Parathyroid adenoma (tissue), 2 donors: ENCODE results near the gene JPH3.
"Not testable (repeated sequence)": the region's sequence is repeated elsewhere in the genome, so short reads cannot be mapped to it uniquely, and the experiment has no call there.

Experiments used
- H2AFZ ChIP-seq: fragments of 300-600 bp; sonication (generic); one replicate; pipeline ENCODE4 v1.7.0; 2017; ENCODE audit warnings: antibody characterized with exemption, mild to moderate bottlenecking
- H3K27ac ChIP-seq: fragments of 300-600 bp; sonication (generic); one replicate; pipeline ENCODE4 v1.7.0; 2017
- H3K27me3 ChIP-seq: fragments of 300-600 bp; sonication (generic); one replicate; pipeline ENCODE4 v1.7.0; 2017; ENCODE audit warnings: low read length; ENCODE audit not compliant: control insufficient read depth, insufficient read depth
- H3K36me3 ChIP-seq: fragments of 300-600 bp; sonication (generic); one replicate; pipeline ENCODE4 v1.7.0; 2017; ENCODE audit warnings: low read length; ENCODE audit not compliant: control insufficient read depth, insufficient read depth
- H3K4me1 ChIP-seq: fragments of 300-600 bp; sonication (generic); one replicate; pipeline ENCODE4 v1.7.0; 2017; ENCODE audit warnings: control low read depth
- H3K4me2 ChIP-seq: fragments of 300-600 bp; sonication (generic); one replicate; pipeline ENCODE4 v1.7.0; 2017; ENCODE audit warnings: low read length
- H3K4me3 ChIP-seq: fragments of 300-600 bp; sonication (generic); one replicate; pipeline ENCODE4 v1.7.0; 2017; ENCODE audit warnings: low read depth, low read length
- H3K79me2 ChIP-seq: fragments of 300-600 bp; sonication (generic); one replicate; pipeline ENCODE4 v1.7.0; 2017; ENCODE audit warnings: control low read depth
- H3K9ac ChIP-seq: fragments of 300-600 bp; sonication (generic); one replicate; pipeline ENCODE4 v1.7.0; 2017; ENCODE audit warnings: mild to moderate bottlenecking
- H3K9me3 ChIP-seq: fragments of 300-600 bp; sonication (generic); one replicate; pipeline ENCODE4 v1.7.0; 2017; ENCODE audit warnings: low read length; ENCODE audit not compliant: control insufficient read depth
- TF ChIP-seq, protein P1 (sequence below): fragments of 300-600 bp; sonication (generic); IDR thresholded peaks from one replicate; pipeline ENCODE4 v1.7.0; 2017; ENCODE audit warnings: antibody characterized with exemption, mild to moderate bottlenecking
- donor health status: primary hyperparathyroidism.

Gene JPH3

DNA sequence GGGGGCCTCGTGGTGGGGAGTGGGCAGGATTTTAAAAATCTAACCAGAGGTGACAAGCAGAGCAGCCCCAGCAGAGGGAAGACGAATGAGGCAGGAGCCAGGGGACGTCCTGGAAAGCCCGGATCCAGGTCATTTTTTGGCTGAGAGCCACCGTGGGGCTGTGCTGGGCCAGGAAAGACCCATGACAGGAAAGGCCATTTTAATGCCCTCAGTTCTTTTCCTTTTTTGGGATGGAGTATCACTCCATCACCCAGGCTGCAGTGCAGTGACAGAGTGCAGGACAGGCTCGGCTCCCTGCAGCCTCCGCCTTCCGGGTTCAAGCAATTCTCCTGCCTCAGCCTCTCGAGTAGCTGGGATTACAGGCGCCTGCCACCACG, 30.5 kb upstream of the JPH3 start:
- TF ChIP-seq, protein P1, sequence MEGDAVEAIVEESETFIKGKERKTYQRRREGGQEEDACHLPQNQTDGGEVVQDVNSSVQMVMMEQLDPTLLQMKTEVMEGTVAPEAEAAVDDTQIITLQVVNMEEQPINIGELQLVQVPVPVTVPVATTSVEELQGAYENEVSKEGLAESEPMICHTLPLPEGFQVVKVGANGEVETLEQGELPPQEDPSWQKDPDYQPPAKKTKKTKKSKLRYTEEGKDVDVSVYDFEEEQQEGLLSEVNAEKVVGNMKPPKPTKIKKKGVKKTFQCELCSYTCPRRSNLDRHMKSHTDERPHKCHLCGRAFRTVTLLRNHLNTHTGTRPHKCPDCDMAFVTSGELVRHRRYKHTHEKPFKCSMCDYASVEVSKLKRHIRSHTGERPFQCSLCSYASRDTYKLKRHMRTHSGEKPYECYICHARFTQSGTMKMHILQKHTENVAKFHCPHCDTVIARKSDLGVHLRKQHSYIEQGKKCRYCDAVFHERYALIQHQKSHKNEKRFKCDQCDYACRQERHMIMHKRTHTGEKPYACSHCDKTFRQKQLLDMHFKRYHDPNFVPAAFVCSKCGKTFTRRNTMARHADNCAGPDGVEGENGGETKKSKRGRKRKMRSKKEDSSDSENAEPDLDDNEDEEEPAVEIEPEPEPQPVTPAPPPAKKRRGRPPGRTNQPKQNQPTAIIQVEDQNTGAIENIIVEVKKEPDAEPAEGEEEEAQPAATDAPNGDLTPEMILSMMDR = no peak
- no peak overlapping the region for H3K4me3 ChIP-seq
- H3K27ac ChIP-seq = no peak overlapping the region

DNA sequence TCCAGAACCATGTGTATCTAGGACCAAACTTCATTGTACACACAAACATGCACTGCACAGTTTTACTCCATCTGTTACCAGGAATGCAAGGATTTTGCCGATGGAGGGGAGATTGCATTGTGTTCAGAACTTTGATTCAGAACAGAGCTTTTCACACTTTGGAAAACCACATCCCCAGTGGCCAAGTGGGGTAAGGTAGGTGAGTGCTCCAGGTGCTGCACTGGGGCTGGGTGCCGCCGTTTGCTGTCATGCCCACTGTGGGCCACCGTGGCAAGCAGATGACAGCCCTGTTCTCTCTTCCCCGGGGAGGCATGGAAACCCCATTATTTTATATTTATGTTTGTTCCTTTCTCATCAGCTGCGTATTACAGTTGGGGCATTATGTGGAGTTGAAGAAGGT, 29.3 kb upstream of the JPH3 start:
- Histone ChIP-seq H2AFZ (no peak overlapping the region), H3K4me1 (no peaks in the 10 kb centered on the region), H3K9ac (no peak overlapping the region), H3K27me3 (no peaks in the 10 kb centered on the region), H3K79me2 (no peaks in the 10 kb centered on the region), H3K4me3 (no peak overlapping the region), H3K27ac (no peak overlapping the region), H3K4me2 (no peak overlapping the region), H3K9me3 (no peaks in the 10 kb centered on the region), H3K36me3 (no peaks in the 10 kb centered on the region)
- TF ChIP-seq, protein P1 = no peak

More for the DNA sequence above, 30.5 kb upstream of the JPH3 start:
- no peak overlapping the region for H3K9ac ChIP-seq
- no peaks in the 10 kb centered on the region for H3K79me2 ChIP-seq
- no peaks in the 10 kb centered on the region for H3K36me3 ChIP-seq
- H3K4me1 ChIP-seq = no peaks in the 10 kb centered on the region
- no peak overlapping the region for H2AFZ ChIP-seq
- H3K4me2 ChIP-seq = no peak overlapping the region
- H3K9me3 ChIP-seq = no peaks in the 10 kb centered on the region
- H3K27me3 ChIP-seq = no peaks in the 10 kb centered on the region

DNA sequence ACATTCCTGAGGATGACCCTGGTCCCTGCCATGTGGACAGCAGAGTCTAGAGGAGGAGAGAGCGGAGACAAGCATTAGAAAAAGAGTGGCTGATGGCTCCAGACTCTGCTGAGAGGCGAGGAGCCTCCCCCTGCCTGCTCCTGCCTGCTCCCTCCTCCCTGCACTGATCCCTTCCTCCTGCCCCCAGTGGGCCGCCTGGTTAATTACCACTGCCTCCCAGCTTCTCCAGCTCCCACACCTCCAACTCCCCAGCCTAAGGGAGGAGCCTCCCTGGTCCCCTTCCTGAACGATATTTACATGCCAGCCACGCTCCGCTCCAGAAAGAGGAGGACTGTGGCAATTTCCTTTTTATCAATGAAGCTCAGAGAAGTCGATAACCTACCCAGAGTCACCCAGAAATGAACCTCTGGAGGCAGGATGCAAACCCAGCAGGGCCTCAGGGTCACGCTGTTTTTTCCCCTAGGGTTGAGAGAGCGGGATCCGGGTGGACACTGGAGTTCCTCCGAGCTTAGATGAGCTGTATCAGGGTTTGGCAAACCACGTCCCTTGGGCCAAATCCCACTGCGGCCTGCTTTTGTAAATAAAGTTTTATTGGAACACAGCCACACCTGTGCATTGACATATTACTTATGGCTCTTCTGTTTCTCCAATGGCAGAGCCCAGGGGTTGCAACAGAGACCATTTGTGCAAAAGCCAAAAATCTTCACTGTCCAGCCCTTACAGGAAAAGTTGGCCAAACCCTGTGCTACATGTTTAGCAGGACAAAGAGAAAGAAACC, 27.1 kb upstream of the JPH3 start:
- H3K27me3 ChIP-seq = no peaks in the 10 kb centered on the region
- H3K4me1 ChIP-seq = no peaks in the 10 kb centered on the region
- H3K9ac ChIP-seq = no peak overlapping the region
- H3K36me3 ChIP-seq = no peaks in the 10 kb centered on the region
- no peak overlapping the region for H2AFZ ChIP-seq
- no peaks in the 10 kb centered on the region for H3K9me3 ChIP-seq
- H3K27ac ChIP-seq = no peak overlapping the region
- no peaks in the 10 kb centered on the region for H3K79me2 ChIP-seq
- no peak overlapping the region for H3K4me3 ChIP-seq
- no peak overlapping the region for H3K4me2 ChIP-seq
- TF ChIP-seq, protein P1 = no peak

DNA sequence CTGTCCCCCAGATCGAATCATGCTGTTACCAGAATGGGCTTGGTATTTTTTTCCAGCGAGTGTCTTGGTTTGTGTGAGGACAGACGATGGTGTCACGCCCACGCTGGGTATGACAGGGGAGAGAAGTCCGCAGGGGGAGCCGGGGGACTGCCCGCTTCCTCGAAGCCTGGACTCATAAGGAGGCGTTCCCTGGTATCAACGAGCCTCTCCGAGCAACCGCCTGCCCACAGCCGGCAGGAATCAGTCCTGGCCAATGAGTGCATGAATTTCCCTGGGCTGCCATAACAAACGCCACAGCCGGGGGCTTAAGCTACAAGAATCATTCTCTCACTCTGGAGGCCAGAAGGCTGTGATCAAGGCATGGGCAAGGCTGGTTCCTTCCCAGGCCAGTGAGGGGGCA, 26.1 kb upstream of the JPH3 start:
- H2AFZ ChIP-seq = no peak overlapping the region
- no peaks in the 10 kb centered on the region for H3K9me3 ChIP-seq
- H3K27ac ChIP-seq = no peak overlapping the region
- H3K4me1 ChIP-seq = no peaks in the 10 kb centered on the region
- no peak overlapping the region for H3K4me2 ChIP-seq
- H3K79me2 ChIP-seq = no peaks in the 10 kb centered on the region
- no peak overlapping the region for H3K9ac ChIP-seq
- H3K36me3 ChIP-seq = no peaks in the 10 kb centered on the region
- no peaks in the 10 kb centered on the region for H3K27me3 ChIP-seq
- no peak overlapping the region for H3K4me3 ChIP-seq
- TF ChIP-seq, protein P1 = no peak

DNA sequence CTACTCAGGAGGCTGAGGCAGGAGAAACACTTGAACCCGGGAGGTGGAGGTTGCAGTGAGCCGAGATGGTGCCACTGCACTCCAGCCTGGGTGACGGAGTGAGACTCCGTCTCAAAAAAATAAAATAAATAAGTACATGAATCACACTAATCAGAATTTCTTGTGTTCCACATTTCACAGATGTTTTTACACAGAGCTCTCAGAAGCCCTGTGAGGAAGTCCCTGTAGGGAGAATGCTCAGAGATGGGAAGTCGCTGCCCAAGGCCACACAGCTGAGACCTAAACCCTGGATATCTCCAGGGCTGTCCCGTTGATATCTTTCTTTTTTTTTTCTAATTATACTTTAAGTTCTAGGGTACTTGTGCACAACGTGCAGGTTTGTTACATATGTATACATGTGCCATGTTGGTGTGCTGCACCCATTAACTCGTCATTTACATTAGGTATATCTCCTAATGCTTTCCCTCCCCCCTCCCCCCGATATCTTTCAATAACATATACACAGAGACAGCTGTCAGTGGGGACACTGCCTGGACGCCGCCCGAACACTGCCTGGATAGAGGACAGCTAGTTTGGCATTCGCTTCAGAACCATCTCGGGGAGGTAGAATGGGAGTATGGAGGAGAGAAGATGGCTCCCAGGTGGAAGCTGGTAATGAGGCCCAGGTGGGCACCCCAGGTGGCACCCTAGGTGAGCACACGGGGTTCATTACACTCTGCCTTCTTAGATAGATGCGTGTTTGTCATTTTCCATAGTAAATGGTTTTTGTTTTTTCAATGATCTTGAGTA, 24.0 kb upstream of the JPH3 start:
- not testable (repeated sequence) for H3K4me1 ChIP-seq, H3K27me3 ChIP-seq, H3K27ac ChIP-seq, H3K9ac ChIP-seq, H3K36me3 ChIP-seq, H3K4me2 ChIP-seq, H3K4me3 ChIP-seq, H3K9me3 ChIP-seq, H3K79me2 ChIP-seq, H2AFZ ChIP-seq
